GM21447 (cell line): ENCODE measurements around the gene EPYC.
"Not testable (repeated sequence)": the region's sequence is repeated elsewhere in the genome, so short reads cannot be mapped to it uniquely, and the experiment has no call there.

ENCODE experiments used
- ATAC-seq: cut with Tn5 transposase; IDR thresholded peaks from one replicate; pipeline ENCODE4 v1.9.1; 2021; ENCODE audit not compliant: unreplicated experiment

Gene EPYC

GRCh38 chr12:90991952-90992465, 12.8 kb downstream of the EPYC start:
- ATAC-seq, result no peak

DNA sequence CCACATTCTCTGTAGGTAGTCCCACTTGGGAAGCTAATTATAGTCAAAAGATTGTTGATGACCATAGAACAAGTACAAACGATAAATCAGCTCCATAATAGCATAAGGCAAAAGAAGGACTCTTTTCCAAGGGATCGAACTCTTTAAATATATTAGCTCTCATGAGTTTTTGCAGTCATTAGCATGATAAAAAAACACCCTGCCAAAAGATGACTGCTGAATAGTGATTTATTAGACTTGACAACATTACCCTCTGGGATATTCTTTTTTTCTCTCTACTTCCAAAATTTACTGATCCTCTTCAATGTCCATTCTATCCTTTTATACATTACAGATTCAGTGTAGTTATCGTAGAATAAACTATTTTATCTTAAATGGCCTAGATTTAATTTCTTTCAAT, 14.2 kb downstream of the EPYC start:
- no peak for ATAC-seq

GRCh38 chr12:90989686-90990111, 15.1 kb downstream of the EPYC start:
- ATAC-seq, result no peak

- ATAC-seq, result no peak
Observed at GRCh38 chr12:90987520-90987919, 17.3 kb downstream of the EPYC start.

DNA sequence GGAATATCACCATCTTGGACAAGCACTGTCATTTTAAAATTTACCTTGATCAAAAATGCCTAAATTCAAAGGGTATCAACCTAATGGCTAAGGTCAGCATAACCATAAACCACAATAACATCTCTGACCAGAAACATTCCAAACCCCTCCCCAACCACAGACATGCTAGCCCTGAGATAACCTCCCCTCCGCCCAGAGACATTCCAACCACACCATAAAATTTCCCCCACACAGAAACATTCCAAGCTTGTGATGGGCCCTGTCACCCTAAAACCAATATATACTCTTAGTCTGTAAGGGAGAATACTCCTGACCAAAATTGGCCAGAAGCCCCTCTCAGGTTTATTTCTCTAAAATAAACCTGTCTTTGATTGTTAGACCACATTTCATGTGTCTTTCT, 17.7 kb downstream of the EPYC start:
- no peak for ATAC-seq

- not testable (repeated sequence) for ATAC-seq
Observed at GRCh38 chr12:90985331-90985730, 19.4 kb downstream of the EPYC start.

- ATAC-seq, result no peak
Observed at GRCh38 chr12:90984114-90984513, 20.7 kb downstream of the EPYC start.

DNA sequence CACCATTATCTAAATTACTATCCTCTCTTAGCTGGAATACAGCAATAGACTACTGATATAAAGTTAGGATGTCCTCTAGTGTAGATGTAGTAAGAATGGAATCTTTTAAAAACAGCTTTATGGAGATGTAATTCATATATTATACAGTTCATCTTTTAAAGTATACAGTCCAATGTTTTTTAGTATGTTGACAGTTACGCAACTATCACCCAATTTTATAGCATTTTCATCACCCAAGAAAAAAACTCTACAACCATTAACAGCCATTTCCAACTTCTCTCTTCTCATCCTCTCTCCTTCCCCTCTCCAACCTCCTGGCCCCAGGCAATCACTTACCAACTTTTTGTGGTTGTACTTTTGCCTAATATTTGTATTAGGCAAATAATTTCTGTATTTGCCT, 22.6 kb downstream of the EPYC start:
- ATAC-seq, result no peak

DNA sequence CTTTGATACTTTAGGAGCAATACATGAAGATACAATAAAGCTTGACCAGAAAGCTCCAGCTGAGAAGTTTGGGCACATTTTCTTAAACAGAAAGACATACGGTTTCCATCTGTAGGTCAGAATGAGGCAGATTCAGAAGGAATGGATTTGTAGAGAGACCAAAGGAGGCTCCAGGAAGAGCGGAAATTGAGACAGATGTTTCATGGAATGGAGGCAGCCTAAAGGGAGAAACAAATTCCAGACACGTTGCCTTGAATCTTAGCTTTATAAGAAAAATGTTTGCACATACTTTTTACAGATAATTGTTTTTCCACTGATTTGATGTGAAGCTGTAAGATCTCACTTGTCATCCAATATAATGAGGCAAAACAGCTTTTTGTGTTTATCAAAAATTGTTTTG, 24.8 kb downstream of the EPYC start:
- no peak for ATAC-seq

GRCh38 chr12:90979019-90979418, 25.8 kb downstream of the EPYC start:
- ATAC-seq, result no peak

- ATAC-seq, result peak; percentile 74
Observed at GRCh38 chr12:90978117-90978770, 26.5 kb downstream of the EPYC start.

GRCh38 chr12:90977224-90977623, 27.5 kb downstream of the EPYC start:
- no peak for ATAC-seq

DNA sequence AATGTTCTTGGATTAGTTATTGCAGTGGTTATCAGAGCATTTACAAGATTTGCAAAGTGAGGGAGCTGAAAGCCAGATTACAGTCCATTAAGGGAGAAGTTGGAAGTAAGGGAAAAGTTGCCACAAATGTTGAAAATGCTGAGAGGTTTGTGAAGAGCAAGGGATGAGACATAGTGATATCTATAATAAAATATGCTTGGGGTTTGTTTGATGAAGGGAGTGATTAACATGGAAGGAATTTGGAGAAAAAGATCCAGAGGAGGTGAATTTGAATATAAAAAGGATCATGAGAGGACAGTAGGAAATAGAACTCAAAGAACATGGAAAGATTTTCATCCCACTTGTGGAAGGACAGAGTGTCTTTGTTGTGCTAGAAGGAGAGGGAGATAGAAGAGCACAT, 30.5 kb downstream of the EPYC start:
- no peak for ATAC-seq

- ATAC-seq, result no peak
Observed at GRCh38 chr12:90972226-90972625, 32.5 kb downstream of the EPYC start.

DNA sequence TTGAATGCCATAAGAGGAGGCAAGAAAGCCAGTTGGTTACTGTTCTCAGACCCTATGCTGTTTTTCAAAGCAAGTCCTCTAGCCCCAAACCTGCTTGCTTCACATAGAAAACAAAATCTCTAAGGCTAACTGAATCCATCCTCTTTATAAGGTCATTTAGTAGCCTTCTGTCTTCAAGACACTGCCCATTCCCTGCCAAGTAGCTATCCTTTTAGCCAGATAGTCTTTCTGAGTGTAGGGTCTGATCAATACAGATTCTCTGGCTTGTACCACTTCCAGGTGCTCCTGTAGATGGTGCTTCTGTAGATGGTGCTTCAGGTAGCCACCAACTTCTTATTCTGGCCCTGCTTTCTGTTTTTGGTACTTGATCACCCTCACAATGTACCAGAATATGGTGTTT, 33.9 kb downstream of the EPYC start:
- no peak for ATAC-seq

DNA sequence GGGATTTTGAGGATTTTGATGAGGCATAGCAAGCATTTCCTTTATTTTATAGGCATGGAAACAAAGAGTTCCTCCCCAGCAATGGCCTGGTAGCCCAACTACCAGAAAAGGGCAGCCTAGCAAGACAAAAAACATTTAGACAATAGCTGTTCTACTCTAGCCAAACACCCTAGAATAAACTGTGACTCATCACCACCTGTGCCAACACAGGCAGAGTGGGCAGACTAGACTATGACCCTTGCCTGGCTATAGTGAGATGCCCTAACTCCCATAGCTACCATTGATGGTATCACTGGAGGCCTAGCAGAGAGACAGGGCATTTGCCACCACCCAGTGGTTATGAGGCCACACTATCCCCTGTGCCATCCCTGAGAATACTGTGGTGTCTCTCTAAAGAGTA, 34.3 kb downstream of the EPYC start:
- no peak for ATAC-seq

DNA sequence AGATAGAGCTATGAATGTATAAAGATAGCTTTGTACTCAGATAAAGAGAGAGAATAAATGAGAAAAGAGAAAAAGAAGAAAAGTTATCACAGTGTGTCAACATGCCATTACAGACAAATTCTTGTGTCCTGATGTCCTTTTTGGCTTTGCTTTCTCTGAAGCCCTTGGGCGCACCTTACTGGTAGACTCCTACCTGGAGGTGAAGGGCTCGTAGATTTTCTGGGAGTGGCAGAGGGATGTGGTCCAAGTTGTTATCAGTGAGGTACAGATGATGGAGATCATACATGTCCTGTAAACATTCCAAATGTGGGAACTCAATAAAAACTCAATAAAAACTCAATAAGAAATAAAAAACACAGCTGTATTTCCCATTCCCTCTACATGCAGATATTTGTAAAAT, 34.9 kb downstream of the EPYC start:
- ATAC-seq, result no peak

GRCh38 chr12:90969346-90969745, 35.4 kb downstream of the EPYC start:
- ATAC-seq, result no peak

- ATAC-seq, result no peak
Observed at GRCh38 chr12:90965204-90965603, 39.6 kb downstream of the EPYC start.

DNA sequence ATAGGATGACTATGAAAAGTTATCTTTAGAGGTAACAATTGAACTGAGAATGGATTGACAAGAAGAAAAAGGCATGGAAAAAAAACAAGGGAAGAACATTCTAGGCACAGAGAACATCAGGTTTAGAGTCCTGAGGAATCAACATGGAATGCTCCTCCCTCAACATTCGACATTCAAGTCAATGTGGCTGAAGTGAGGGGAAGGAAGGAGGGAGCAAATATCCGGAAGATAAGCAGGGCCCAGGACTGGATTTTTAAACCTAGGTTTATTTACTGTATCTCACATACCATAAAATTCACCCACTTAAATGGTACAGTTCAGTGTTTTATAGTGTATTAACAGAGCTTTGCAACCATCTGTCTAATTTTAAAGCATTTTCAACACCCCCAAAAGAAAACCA, 40.2 kb downstream of the EPYC start:
- ATAC-seq, result no peak

DNA sequence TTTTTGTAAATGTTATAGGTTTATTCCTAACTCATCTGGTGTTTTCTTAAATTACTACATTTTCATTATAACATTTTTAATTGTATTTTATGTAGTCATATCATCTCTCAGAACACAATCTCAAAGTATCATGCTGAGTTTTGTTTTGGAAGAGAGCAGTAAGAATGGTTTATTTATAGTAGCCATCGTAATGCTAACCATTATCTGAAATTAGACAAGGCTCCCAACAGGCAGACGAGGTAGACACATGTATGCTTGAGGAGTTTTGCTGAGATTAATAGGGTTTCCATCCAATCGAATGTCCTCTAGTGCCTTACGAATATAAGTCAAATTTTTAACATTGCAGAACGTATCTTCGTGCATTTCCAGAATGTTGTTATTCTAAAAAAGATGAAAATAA, 40.8 kb downstream of the EPYC start:
- ATAC-seq, result no peak

- ATAC-seq, result no peak
Observed at GRCh38 chr12:90961154-90961553, 43.6 kb downstream of the EPYC start.

- peak; percentile 89 for ATAC-seq
Observed at GRCh38 chr12:90959538-90960139, 45.1 kb downstream of the EPYC start.
